ENCODE results near the gene MEF2A. TPM values are rescaled to one million over a fixed set of nuclear protein-coding genes. Genes with fewer than 3 reads are reported as not detected.

MEF2A gene
- total RNA-seq, 1 experiment from 2014 or later, result 30.7 TPM

DNA sequence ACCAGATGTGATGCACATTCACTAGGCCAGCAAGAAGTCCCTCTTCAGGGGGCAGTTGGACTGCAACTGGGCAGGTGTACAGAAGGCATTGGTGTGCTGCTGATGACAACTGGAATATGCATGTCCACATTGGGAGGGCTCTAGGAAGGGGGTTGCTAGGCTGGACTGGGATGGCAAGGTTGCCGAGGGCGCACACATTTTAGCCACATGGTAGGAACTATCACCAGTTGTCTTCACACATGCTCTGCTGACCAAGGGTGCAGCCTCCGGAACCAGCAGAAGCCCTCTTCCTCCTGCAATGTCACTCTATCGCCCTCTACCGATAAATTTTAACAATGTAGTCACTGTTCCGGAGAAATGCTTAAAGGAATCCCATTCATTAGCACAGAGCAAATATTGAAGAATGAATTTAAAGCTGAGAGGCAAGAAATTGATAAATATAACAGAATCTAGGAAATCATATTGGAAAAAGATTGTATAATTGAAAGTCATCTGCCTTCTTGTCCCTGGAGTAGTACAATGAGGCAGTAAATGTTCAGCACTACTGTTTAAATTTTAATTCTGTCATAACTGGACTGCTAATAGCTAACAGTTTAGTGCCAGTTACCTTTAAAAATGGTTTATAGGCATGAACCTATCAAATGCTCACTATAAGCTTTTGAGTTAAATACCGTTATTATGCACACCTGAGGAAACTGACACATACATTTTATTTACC is 190.1 kb downstream of the MEF2A start:
- TF ChIP-seq USF2 (CRISPR knock-in tag; IDR thresholded peaks at IDR 0.05) (no peak), OVOL2 (CRISPR knock-in tag; IDR thresholded peaks at IDR 0.05; ENCODE audit: borderline replicate concordance) (no peak), GTF2I (CRISPR knock-in tag; conservative IDR thresholded peaks at IDR 0.05) (no peak), RELA (CRISPR knock-in tag; IDR thresholded peaks at IDR 0.05; ENCODE audit: borderline replicate concordance) (no peak), ELF4 (CRISPR knock-in tag; IDR thresholded peaks at IDR 0.05; ENCODE audit: low read depth) (no peak), NR2C2 (CRISPR knock-in tag; IDR thresholded peaks at IDR 0.05) (no peak), ZNF219 (CRISPR knock-in tag; IDR thresholded peaks at IDR 0.05; ENCODE audit: borderline replicate concordance) (no peak), PRRX2 (CRISPR knock-in tag; IDR thresholded peaks at IDR 0.05) (no peak), MAX (CRISPR knock-in tag; IDR thresholded peaks at IDR 0.05) (0 out of 2 replicates have a peak, but pooled peaks have one; percentile 25), CTCF (IDR thresholded peaks at IDR 0.05) (peak; percentile 32), TP53 (CRISPR knock-in tag; IDR thresholded peaks at IDR 0.05) (no peak), ZNF416 (CRISPR knock-in tag; IDR thresholded peaks at IDR 0.05) (no peak), CREM (CRISPR knock-in tag; IDR thresholded peaks at IDR 0.05) (no peak), IRF1 (CRISPR knock-in tag; IDR thresholded peaks at IDR 0.05) (no peak), NR1H2 (CRISPR knock-in tag; IDR thresholded peaks at IDR 0.05) (no peak), JUN (CRISPR knock-in tag; IDR thresholded peaks at IDR 0.05) (no peak)
- TF ChIP-seq, protein P1, sequence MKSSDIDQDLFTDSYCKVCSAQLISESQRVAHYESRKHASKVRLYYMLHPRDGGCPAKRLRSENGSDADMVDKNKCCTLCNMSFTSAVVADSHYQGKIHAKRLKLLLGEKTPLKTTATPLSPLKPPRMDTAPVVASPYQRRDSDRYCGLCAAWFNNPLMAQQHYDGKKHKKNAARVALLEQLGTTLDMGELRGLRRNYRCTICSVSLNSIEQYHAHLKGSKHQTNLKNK (CRISPR knock-in tag; IDR thresholded peaks at IDR 0.05), result no peak
- TF ChIP-seq, protein P2, sequence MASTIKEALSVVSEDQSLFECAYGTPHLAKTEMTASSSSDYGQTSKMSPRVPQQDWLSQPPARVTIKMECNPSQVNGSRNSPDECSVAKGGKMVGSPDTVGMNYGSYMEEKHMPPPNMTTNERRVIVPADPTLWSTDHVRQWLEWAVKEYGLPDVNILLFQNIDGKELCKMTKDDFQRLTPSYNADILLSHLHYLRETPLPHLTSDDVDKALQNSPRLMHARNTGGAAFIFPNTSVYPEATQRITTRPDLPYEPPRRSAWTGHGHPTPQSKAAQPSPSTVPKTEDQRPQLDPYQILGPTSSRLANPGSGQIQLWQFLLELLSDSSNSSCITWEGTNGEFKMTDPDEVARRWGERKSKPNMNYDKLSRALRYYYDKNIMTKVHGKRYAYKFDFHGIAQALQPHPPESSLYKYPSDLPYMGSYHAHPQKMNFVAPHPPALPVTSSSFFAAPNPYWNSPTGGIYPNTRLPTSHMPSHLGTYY (CRISPR knock-in tag; IDR thresholded peaks at IDR 0.05), result no peak
- Mint-ChIP-seq H3K27ac (no peak overlapping the region), H3K9me3 (no peaks in the 10 kb centered on the region), H3K36me3 (no peaks in the 10 kb centered on the region), H3K27me3 (ENCODE audit: low read depth) (peaks cover 22% of the 10 kb centered on the region), H3K4me3 (no peak overlapping the region), H3K4me1 (peaks cover under 1% of the 10 kb centered on the region)
- POLR2A ChIA-PET, result no interaction called here
- peak; percentile 92 for ATAC-seq
- peak; percentile 28 for DNase-seq (ENCODE audit: low spot score)
- CTCF ChIA-PET, result interaction anchor here (1.0 to 3.0 kb wide), 5 partner anchors 23 to 483 kb away, joined by 3 to 19 read pairs (median 4); partner anchors contain the start of gene LYSMD4

- ATAC-seq, result no peak
- ChIA-PET POLR2A (no interaction called here), CTCF (no interaction called here)
- H3K27ac Mint-ChIP-seq, result no peak overlapping the region
- no peak overlapping the region for H3K4me3 Mint-ChIP-seq
- no peak for DNase-seq (ENCODE audit: low spot score)
- no peaks in the 10 kb centered on the region for H3K36me3 Mint-ChIP-seq
- H3K27me3 Mint-ChIP-seq (ENCODE audit: low read depth), result no peaks in the 10 kb centered on the region
- H3K4me1 Mint-ChIP-seq, result no peaks in the 10 kb centered on the region
- no peaks in the 10 kb centered on the region for H3K9me3 Mint-ChIP-seq
- no peak for TF ChIP-seq ZNF423 (CRISPR knock-in tag; IDR thresholded peaks at IDR 0.05)
- TF ChIP-seq SP1 (CRISPR knock-in tag; conservative IDR thresholded peaks at IDR 0.05), result no peak
- no peak for TF ChIP-seq RORB (CRISPR knock-in tag; IDR thresholded peaks at IDR 0.05)
- TF ChIP-seq ZNF263 (CRISPR knock-in tag; IDR thresholded peaks at IDR 0.05; ENCODE audit: low read depth), result no peak
- no peak for TF ChIP-seq EMX1 (CRISPR knock-in tag; IDR thresholded peaks at IDR 0.05)
- no peak for TF ChIP-seq NFE2L1 (CRISPR knock-in tag; IDR thresholded peaks at IDR 0.05)
- TF ChIP-seq CDX4 (CRISPR knock-in tag; IDR thresholded peaks at IDR 0.05; ENCODE audit: borderline replicate concordance), result no peak
- TF ChIP-seq, protein P3, sequence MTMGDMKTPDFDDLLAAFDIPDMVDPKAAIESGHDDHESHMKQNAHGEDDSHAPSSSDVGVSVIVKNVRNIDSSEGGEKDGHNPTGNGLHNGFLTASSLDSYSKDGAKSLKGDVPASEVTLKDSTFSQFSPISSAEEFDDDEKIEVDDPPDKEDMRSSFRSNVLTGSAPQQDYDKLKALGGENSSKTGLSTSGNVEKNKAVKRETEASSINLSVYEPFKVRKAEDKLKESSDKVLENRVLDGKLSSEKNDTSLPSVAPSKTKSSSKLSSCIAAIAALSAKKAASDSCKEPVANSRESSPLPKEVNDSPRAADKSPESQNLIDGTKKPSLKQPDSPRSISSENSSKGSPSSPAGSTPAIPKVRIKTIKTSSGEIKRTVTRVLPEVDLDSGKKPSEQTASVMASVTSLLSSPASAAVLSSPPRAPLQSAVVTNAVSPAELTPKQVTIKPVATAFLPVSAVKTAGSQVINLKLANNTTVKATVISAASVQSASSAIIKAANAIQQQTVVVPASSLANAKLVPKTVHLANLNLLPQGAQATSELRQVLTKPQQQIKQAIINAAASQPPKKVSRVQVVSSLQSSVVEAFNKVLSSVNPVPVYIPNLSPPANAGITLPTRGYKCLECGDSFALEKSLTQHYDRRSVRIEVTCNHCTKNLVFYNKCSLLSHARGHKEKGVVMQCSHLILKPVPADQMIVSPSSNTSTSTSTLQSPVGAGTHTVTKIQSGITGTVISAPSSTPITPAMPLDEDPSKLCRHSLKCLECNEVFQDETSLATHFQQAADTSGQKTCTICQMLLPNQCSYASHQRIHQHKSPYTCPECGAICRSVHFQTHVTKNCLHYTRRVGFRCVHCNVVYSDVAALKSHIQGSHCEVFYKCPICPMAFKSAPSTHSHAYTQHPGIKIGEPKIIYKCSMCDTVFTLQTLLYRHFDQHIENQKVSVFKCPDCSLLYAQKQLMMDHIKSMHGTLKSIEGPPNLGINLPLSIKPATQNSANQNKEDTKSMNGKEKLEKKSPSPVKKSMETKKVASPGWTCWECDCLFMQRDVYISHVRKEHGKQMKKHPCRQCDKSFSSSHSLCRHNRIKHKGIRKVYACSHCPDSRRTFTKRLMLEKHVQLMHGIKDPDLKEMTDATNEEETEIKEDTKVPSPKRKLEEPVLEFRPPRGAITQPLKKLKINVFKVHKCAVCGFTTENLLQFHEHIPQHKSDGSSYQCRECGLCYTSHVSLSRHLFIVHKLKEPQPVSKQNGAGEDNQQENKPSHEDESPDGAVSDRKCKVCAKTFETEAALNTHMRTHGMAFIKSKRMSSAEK (CRISPR knock-in tag; IDR thresholded peaks at IDR 0.05; ENCODE audit: borderline replicate concordance), result no peak
- no peak for TF ChIP-seq TEAD4 (CRISPR knock-in tag; IDR thresholded peaks at IDR 0.05)
- TF ChIP-seq NR1H2 (CRISPR knock-in tag; IDR thresholded peaks at IDR 0.05), result no peak
Measured at GRCh38 chr15:99762288-99762687, 196.5 kb downstream of the MEF2A start.
